ENCODE measurements around the gene ASIC2.

The ASIC2 gene

GRCh38 chr17:33261820-33262219, 31.3 kb downstream of the ASIC2 start:
- DNase-seq (ENCODE audit: low read depth): no peak
- no peak overlapping the region for H3K4me3 ChIP-seq (ENCODE audit: low read depth, low read length)
- TF ChIP-seq CTCF (IDR thresholded peaks at IDR 0.05; ENCODE audit: insufficient read depth, low read depth, low read length, missing control alignments): no peak

GRCh38 chr17:33260638-33261037, 32.5 kb downstream of the ASIC2 start:
- no peak overlapping the region for H3K4me3 ChIP-seq (ENCODE audit: low read depth, low read length)
- DNase-seq (ENCODE audit: low read depth): no peak
- no peak for TF ChIP-seq CTCF (IDR thresholded peaks at IDR 0.05; ENCODE audit: insufficient read depth, low read depth, low read length, missing control alignments)

- DNase-seq (ENCODE audit: low read depth): no peak
- TF ChIP-seq CTCF (IDR thresholded peaks at IDR 0.05; ENCODE audit: insufficient read depth, low read depth, low read length, missing control alignments): no peak
- no peak overlapping the region for H3K4me3 ChIP-seq (ENCODE audit: low read depth, low read length)
Observed at GRCh38 chr17:33258296-33258695, 34.8 kb downstream of the ASIC2 start.

- DNase-seq (ENCODE audit: low read depth): no peak
- no peak for TF ChIP-seq CTCF (IDR thresholded peaks at IDR 0.05; ENCODE audit: insufficient read depth, low read depth, low read length, missing control alignments)
- no peak overlapping the region for H3K4me3 ChIP-seq (ENCODE audit: low read depth, low read length)
Observed at GRCh38 chr17:33245183-33245582, 47.9 kb downstream of the ASIC2 start.

- no peak for TF ChIP-seq CTCF (IDR thresholded peaks at IDR 0.05; ENCODE audit: insufficient read depth, low read depth, low read length, missing control alignments)
- no peak overlapping the region for H3K4me3 ChIP-seq (ENCODE audit: low read depth, low read length)
- no peak for DNase-seq (ENCODE audit: low read depth)
Observed at GRCh38 chr17:33243732-33244131, 49.4 kb downstream of the ASIC2 start.

- TF ChIP-seq CTCF (IDR thresholded peaks at IDR 0.05; ENCODE audit: insufficient read depth, low read depth, low read length, missing control alignments): no peak
- H3K4me3 ChIP-seq (ENCODE audit: low read depth, low read length): no peak overlapping the region
- DNase-seq (ENCODE audit: low read depth): no peak
Observed at GRCh38 chr17:33242375-33243124, 50.5 kb downstream of the ASIC2 start.

- TF ChIP-seq CTCF (IDR thresholded peaks at IDR 0.05; ENCODE audit: insufficient read depth, low read depth, low read length, missing control alignments): no peak
- no peak overlapping the region for H3K4me3 ChIP-seq (ENCODE audit: low read depth, low read length)
- DNase-seq (ENCODE audit: low read depth): no peak
Observed at GRCh38 chr17:33241390-33241789, 51.7 kb downstream of the ASIC2 start.
